ENCODE measurements around the gene NRP1. TPM values are rescaled to one million over a fixed set of nuclear protein-coding genes. Genes with fewer than 3 reads are reported as not detected.

NRP1 gene
- total RNA-seq, 1 experiment from 2014 or later: 31.7 TPM

DNA sequence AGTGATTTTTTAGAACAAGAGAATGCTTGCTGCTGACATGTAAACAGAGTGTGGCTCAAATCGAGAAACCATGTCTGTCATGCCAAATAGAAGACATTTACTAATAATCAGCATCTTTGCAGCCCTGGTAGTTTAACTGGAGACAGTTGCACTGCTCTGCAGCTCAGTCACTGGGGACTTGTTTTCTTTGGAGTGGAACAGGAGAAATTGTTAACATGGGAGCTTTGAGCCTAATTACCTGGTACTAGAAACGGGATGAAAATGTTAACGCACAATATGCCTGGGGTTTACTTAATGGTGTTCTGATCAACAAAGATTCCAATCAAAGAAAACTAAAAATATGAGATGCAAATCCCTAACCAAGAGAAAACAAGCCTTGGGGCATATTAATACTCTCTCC, 153.5 kb downstream of the NRP1 start:
- Histone ChIP-seq H3K27ac (ENCODE audit: low read depth, low read length, poor library complexity, severe bottlenecking) (no peak overlapping the region), H3K36me3 (ENCODE audit: insufficient read depth, low read length, poor library complexity, severe bottlenecking) (no peaks in the 10 kb centered on the region), H3K27me3 (replicated peaks; ENCODE audit: insufficient read depth, low read depth, low read length, poor library complexity) (no peaks in the 10 kb centered on the region), H3K4me3 (ENCODE audit: low read depth, low read length, poor library complexity, severe bottlenecking) (no peak overlapping the region), H3K4me1 (ENCODE audit: insufficient read depth, low read length, poor library complexity, severe bottlenecking) (peaks cover 12% of the 10 kb centered on the region), H3K9me3 (ENCODE audit: low read depth, low read length, poor library complexity, severe bottlenecking) (no peaks in the 10 kb centered on the region)
- DNase-seq (ENCODE audit: low spot score): no peak
- TF ChIP-seq EZH2 (IDR thresholded peaks at IDR 0.05; ENCODE audit: borderline replicate concordance, low read depth, low read length, poor library complexity, severe bottlenecking): no peak
- no TSS peak for BruUV-seq (replicated peaks)
- intact Hi-C loops (cut with micrococcal nuclease; ENCODE audit: unreplicated experiment): no loop called here
- CTCF ChIA-PET: interaction anchor here (0.6 kb wide), 1 partner anchor 203 kb away, joined by 3 read pairs; no protein-coding TSS in a partner anchor
- POLR2A ChIA-PET (ENCODE audit: low non-redundant PET): no interaction called here

DNA sequence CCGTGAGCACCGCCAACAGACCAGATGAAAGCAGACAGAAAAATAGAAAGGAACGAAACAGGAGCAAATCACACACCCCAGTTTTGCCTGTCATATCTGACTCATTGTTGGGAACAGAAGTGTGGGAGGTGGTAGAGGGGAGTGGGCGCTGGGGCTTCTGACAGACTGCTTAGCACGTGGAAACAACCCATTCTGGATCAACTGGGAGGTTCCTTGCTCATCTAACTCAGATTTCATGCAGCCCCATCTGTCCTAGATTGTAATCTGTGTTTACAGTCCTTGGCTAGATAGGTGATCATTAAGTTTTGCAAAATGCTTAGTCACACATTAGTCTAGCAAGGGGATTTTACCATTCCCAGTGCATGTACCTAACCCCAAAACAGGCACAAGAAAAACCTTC, 154.1 kb downstream of the NRP1 start:
- Histone ChIP-seq H3K36me3 (ENCODE audit: insufficient read depth, low read length, poor library complexity, severe bottlenecking) (no peaks in the 10 kb centered on the region), H3K4me3 (ENCODE audit: low read depth, low read length, poor library complexity, severe bottlenecking) (no peak overlapping the region), H3K27ac (ENCODE audit: low read depth, low read length, poor library complexity, severe bottlenecking) (no peak overlapping the region), H3K4me1 (ENCODE audit: insufficient read depth, low read length, poor library complexity, severe bottlenecking) (peaks cover 14% of the 10 kb centered on the region), H3K9me3 (ENCODE audit: low read depth, low read length, poor library complexity, severe bottlenecking) (no peaks in the 10 kb centered on the region), H3K27me3 (replicated peaks; ENCODE audit: insufficient read depth, low read depth, low read length, poor library complexity) (no peaks in the 10 kb centered on the region)
- TF ChIP-seq EZH2 (IDR thresholded peaks at IDR 0.05; ENCODE audit: borderline replicate concordance, low read depth, low read length, poor library complexity, severe bottlenecking) (no peak), CTCF (conservative IDR thresholded peaks at IDR 0.05; ENCODE audit: low read depth, low read length) (no peak)
- ChIA-PET CTCF (interaction anchor here (0.6 kb wide), 1 partner anchor 203 kb away, joined by 3 read pairs; no protein-coding TSS in a partner anchor), POLR2A (ENCODE audit: low non-redundant PET) (no interaction called here)
- DNase-seq (ENCODE audit: low spot score): no peak
- intact Hi-C loops (cut with micrococcal nuclease; ENCODE audit: unreplicated experiment): no loop called here
- no TSS peak for BruUV-seq (replicated peaks)

GRCh38 chr10:33179067-33179466, 155.4 kb downstream of the NRP1 start:
- POLR2A ChIA-PET (ENCODE audit: low non-redundant PET): no interaction called here
- intact Hi-C loops (cut with micrococcal nuclease; ENCODE audit: unreplicated experiment): no loop called here
- Histone ChIP-seq H3K36me3 (ENCODE audit: insufficient read depth, low read length, poor library complexity, severe bottlenecking) (no peaks in the 10 kb centered on the region), H3K27me3 (replicated peaks; ENCODE audit: insufficient read depth, low read depth, low read length, poor library complexity) (no peaks in the 10 kb centered on the region), H3K9me3 (ENCODE audit: low read depth, low read length, poor library complexity, severe bottlenecking) (no peaks in the 10 kb centered on the region), H3K27ac (ENCODE audit: low read depth, low read length, poor library complexity, severe bottlenecking) (no peak overlapping the region), H3K4me1 (ENCODE audit: insufficient read depth, low read length, poor library complexity, severe bottlenecking) (peaks cover 14% of the 10 kb centered on the region), H3K4me3 (ENCODE audit: low read depth, low read length, poor library complexity, severe bottlenecking) (no peak overlapping the region)
- CTCF ChIA-PET: no interaction called here
- no peak for TF ChIP-seq EZH2 (IDR thresholded peaks at IDR 0.05; ENCODE audit: borderline replicate concordance, low read depth, low read length, poor library complexity, severe bottlenecking)
- no peak for TF ChIP-seq CTCF (conservative IDR thresholded peaks at IDR 0.05; ENCODE audit: low read depth, low read length)
- BruUV-seq (replicated peaks): no TSS peak
- no peak for DNase-seq (ENCODE audit: low spot score)

GRCh38 chr10:33178026-33178755, 156.3 kb downstream of the NRP1 start:
- POLR2A ChIA-PET (ENCODE audit: low non-redundant PET): no interaction called here
- CTCF ChIA-PET: no interaction called here
- peaks cover 14% of the 10 kb centered on the region for H3K4me1 ChIP-seq (ENCODE audit: insufficient read depth, low read length, poor library complexity, severe bottlenecking)
- H3K9me3 ChIP-seq (ENCODE audit: low read depth, low read length, poor library complexity, severe bottlenecking): no peaks in the 10 kb centered on the region
- H3K36me3 ChIP-seq (ENCODE audit: insufficient read depth, low read length, poor library complexity, severe bottlenecking): no peaks in the 10 kb centered on the region
- no peak overlapping the region for H3K4me3 ChIP-seq (ENCODE audit: low read depth, low read length, poor library complexity, severe bottlenecking)
- BruUV-seq (replicated peaks): no TSS peak
- no peak overlapping the region for H3K27ac ChIP-seq (ENCODE audit: low read depth, low read length, poor library complexity, severe bottlenecking)
- no peaks in the 10 kb centered on the region for H3K27me3 ChIP-seq (replicated peaks; ENCODE audit: insufficient read depth, low read depth, low read length, poor library complexity)
- DNase-seq (ENCODE audit: low spot score): no peak
- intact Hi-C loops (cut with micrococcal nuclease; ENCODE audit: unreplicated experiment): no loop called here
- TF ChIP-seq CTCF (conservative IDR thresholded peaks at IDR 0.05; ENCODE audit: low read depth, low read length) (no peak), EZH2 (IDR thresholded peaks at IDR 0.05; ENCODE audit: borderline replicate concordance, low read depth, low read length, poor library complexity, severe bottlenecking) (no peak)
